Breast epithelium (tissue), 3 donors: Measurements from ENCODE around the gene KPTN.

Source experiments
- POLR2A ChIP-seq: fragments of 450-650 bp; IDR thresholded peaks from one replicate; pipeline ENCODE4 v1.6.1; 2016; ENCODE audit warnings: antibody characterized with exemption, mild to moderate bottlenecking, moderate library complexity
- POLR2AphosphoS5 ChIP-seq, 3 donors: sonication (generic); formaldehyde crosslinking; IDR thresholded peaks; one replicate each; pipeline ENCODE4 v1.6.1; 2017; ENCODE audit warnings: antibody characterized with exemption in 3 of 3
- TF ChIP-seq, protein P1 (sequence below), 3 donors: fragments of 450-650 bp; IDR thresholded peaks; one replicate each; pipeline ENCODE4 v1.5.1; 2016 to 2017; ENCODE audit warnings: antibody characterized with exemption in 3 of 3, mild to moderate bottlenecking in 3 of 3, moderate library complexity in 3 of 3

- TF ChIP-seq POLR2AphosphoS5 (IDR thresholded peaks at IDR 0.05) (no peak), POLR2A (no peak)
- TF ChIP-seq, protein P1, sequence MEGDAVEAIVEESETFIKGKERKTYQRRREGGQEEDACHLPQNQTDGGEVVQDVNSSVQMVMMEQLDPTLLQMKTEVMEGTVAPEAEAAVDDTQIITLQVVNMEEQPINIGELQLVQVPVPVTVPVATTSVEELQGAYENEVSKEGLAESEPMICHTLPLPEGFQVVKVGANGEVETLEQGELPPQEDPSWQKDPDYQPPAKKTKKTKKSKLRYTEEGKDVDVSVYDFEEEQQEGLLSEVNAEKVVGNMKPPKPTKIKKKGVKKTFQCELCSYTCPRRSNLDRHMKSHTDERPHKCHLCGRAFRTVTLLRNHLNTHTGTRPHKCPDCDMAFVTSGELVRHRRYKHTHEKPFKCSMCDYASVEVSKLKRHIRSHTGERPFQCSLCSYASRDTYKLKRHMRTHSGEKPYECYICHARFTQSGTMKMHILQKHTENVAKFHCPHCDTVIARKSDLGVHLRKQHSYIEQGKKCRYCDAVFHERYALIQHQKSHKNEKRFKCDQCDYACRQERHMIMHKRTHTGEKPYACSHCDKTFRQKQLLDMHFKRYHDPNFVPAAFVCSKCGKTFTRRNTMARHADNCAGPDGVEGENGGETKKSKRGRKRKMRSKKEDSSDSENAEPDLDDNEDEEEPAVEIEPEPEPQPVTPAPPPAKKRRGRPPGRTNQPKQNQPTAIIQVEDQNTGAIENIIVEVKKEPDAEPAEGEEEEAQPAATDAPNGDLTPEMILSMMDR (IDR thresholded peaks at IDR 0.05), result no peak
Observed at GRCh38 chr19:47491358-47492136, 7.5 kb upstream of the KPTN start.
